NCI-H2227 (cell line): ENCODE data around the gene PRKCI.
"Not testable (repeated sequence)": the region's sequence is repeated elsewhere in the genome, so short reads cannot be mapped to it uniquely, and the experiment has no call there.

Experiments
- DNase-seq: peaks from one replicate; lab custom pipeline; 2025; ENCODE audit not compliant: unreplicated experiment; lab: John Stamatoyannopoulos, UW

PRKCI gene

DNA sequence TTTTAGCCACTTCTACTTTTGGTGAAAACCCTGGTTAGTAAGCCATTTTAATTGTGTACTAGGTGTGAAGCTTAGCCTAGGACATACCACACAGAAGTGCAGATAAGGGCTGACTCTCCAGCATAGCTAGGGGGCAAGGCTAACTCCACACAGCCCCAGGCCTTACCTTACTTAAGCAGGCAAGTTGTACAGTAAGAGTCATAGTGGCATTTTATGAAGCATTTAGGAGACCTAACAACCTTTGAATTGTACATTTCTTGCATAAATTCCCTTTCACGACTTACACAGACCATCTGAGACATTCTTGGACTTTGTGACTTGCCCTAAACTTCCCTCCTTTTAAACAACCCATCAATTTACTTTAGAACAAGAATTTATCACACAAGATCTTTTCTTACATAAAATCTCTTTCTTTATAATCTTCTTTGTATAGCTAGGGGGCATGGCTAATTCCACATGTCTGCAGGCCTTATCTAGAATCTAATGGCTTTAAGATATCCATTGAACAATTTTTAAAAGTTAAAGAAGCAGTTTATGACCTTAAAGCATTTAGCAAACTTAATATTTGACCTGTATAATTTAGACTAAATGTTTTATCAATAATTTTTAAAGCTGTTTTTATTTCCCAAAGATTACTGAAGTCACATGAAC is 116.6 kb downstream of the PRKCI start:
- no peak for DNase-seq

DNA sequence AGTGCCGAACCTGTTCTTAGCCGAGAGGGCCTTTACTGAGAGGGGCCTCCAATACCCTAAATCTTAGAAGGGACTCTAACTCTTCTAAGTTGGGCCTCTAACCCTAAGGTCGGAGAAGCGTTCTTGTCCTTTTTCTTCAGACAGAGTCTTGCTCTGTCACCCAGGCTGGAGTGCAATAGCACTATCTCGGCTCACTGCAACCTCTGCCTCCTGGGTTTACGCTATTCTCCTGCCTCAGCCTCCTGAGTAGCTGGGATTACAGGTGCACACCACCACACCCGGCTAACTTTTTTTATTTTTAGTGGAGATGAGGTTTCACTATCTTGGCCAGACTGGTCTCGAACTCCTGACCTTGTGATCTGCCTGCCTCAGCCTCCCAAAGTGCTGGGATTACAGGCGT is 120.0 kb downstream of the PRKCI start:
- not testable (repeated sequence) for DNase-seq

- not testable (repeated sequence) for DNase-seq
Measured at GRCh38 chr3:170343859-170344258, 121.6 kb downstream of the PRKCI start.

GRCh38 chr3:170344971-170345370 is 122.7 kb downstream of the PRKCI start:
- DNase-seq = no peak

DNA sequence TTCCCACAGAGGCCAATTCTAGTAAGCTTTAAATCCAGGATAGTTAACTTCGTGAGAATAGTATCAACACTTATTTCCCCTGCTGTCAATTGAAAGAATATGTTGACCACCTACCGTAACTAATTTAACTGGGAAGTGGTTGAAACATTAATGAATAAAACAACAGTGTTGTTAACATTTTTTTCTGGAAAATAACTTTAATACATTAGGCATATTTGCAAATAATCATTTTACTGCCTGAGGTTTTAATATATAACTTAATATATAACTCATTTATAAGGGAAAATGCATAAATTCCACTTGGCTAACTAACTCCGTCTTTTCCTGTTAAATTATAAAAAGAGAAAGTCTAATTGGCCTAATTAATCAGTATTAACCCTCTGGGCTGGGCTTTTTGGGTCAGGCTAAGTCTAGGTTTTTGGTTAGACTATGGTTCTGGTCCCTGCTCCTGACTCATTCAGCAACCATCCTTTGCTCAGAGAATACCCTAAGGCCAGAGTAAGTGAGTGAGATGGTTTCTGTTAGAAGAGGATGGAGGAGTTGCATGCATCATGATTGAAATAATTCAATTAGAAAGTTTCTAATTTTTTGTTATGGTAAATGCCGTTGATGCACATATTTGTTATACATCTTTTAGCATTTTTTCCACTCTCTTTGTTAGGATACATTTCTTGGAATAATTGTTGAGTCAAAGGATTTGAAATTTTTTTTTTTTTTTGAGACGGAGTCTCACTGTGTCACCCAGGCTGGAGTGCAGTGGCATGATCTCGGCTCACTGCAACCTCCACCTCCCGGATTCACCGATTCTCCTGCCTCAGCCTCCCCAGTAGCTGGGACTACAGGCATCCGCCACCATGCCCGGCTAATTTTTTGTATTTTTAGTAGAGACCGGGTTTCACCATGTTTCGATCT is 124.5 kb downstream of the PRKCI start:
- no peak for DNase-seq

DNA sequence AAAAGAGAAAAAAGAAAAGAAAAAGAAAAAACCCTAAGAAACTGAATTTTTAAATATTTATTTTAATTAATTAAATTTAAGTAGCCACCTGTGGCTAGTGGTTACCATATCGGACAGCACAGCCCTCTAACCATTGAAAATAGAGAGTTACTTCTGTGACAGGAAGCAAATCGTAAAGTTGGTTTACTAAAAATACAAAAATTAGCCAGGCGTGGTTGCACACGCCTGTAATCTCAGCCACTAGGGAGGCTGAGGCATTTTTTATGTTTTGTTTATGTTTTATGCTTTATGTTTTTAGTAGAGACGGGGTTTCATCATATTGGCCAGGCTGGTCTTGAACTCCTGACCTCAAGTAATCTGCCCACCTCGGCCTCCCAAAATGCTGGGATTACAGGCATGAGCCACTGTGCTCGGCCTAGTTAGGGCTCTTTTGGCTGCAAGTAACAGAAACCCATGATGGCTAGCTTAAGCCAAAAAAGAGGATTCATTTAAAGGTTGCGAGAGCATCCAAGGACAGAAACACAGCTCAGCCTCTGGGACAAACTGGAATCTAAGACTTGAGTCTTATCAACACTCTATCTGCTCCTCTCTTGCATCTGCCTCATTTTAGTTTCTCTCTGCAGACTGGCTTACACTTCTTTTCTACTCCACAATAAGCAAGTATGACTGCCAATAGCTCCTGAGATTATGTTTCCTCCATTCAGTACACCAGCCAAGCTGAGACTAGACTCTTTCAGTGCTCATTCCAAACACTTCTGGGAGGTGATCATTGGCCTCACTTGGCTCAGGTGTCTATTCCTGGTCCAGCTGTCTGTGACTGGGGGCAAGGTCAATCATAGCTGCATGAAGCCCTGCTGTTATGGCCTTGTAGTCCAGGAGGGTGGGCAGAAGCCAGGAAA is 128.5 kb downstream of the PRKCI start:
- no peak for DNase-seq

- DNase-seq = no peak
Measured at GRCh38 chr3:170352936-170353335, 130.7 kb downstream of the PRKCI start.

GRCh38 chr3:170353485-170353884 is 131.3 kb downstream of the PRKCI start:
- no peak for DNase-seq

DNA sequence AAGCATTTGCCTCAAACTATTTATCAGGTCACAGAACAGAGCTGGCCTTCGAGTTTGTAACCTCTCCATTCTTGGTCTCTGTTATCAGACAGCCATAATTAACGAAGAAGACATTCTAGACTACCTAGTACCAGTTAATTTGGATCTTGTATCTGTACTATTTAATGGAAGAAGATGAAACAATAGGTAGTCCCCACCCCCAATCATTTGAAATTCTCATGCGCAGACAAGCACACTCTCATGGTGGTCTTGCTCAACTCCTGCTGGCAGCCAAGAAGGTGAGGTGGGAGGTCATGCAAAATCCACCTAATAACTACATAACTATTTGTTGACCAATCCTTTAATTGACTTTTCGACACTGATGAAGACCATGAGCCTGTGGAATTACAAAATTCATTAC is 132.5 kb downstream of the PRKCI start:
- DNase-seq = no peak
